Loucy (cell line): Measurements from ENCODE around the gene GCKR.

ENCODE experiments used
- H2AFZ ChIP-seq: fragments of 200-600 bp; sonication (generic); 2 replicates; pipeline ENCODE4 v1.6.0; 2016; ENCODE audit warnings: antibody characterized with exemption, mild to moderate bottlenecking, low read length, moderate library complexity
- H3F3A ChIP-seq: fragments of 200-600 bp; 2 replicates; pipeline ENCODE4 v1.6.0; 2016; ENCODE audit warnings: antibody characterized with exemption, low read depth, mild to moderate bottlenecking
- H3K27me3 ChIP-seq: fragments of 200-600 bp; sonication (generic); 2 replicates; pipeline ENCODE4 v1.6.1; 2014; ENCODE audit warnings: low read length, mild to moderate bottlenecking; ENCODE audit not compliant: insufficient read depth, poor library complexity, severe bottlenecking
- H3K36me3 ChIP-seq: fragments of 200-600 bp; sonication (generic); 2 replicates; pipeline ENCODE4 v1.6.1; 2016; ENCODE audit warnings: low read length; ENCODE audit not compliant: insufficient read depth
- H3K4me1 ChIP-seq: fragments of 200-600 bp; sonication (generic); 2 replicates; pipeline ENCODE4 v1.5.1; 2014; ENCODE audit warnings: low read length, mild to moderate bottlenecking; ENCODE audit not compliant: insufficient read depth, poor library complexity, severe bottlenecking
- H3K4me2 ChIP-seq: fragments of 200-600 bp; sonication (generic); 2 replicates; pipeline ENCODE4 v1.6.0; 2014; ENCODE audit warnings: antibody characterized with exemption, low read length, low read depth, mild to moderate bottlenecking; ENCODE audit not compliant: poor library complexity, severe bottlenecking
- H3K4me3 ChIP-seq: fragments of 200-600 bp; sonication (generic); 2 replicates; pipeline ENCODE4 v1.5.1; 2014; ENCODE audit warnings: low read length, mild to moderate bottlenecking, mixed read lengths; ENCODE audit not compliant: poor library complexity, severe bottlenecking
- H3K79me2 ChIP-seq: fragments of 200-600 bp; sonication (generic); 2 replicates; pipeline ENCODE4 v1.6.1; 2014; ENCODE audit warnings: low read length; ENCODE audit not compliant: insufficient read depth
- H3K9ac ChIP-seq: fragments of 200-600 bp; sonication (generic); 2 replicates; pipeline ENCODE4 v1.6.0; 2014; ENCODE audit warnings: mild to moderate bottlenecking, low read depth, low read length, moderate library complexity; ENCODE audit not compliant: poor library complexity, severe bottlenecking
- H3K9me2 ChIP-seq: fragments of 200-600 bp; sonication (generic); replicated peaks from 2 replicates; pipeline ENCODE4 v1.6.1; 2016; ENCODE audit warnings: low read depth, low read length, mixed read lengths
- H3K9me3 ChIP-seq: fragments of 200-600 bp; sonication (generic); 2 replicates; pipeline ENCODE4 v1.6.1; 2014; ENCODE audit warnings: mild to moderate bottlenecking, antibody characterized with exemption, low read length, low read depth; ENCODE audit not compliant: insufficient read depth
- H4K20me1 ChIP-seq: fragments of 200-600 bp; sonication (generic); 2 replicates; pipeline ENCODE4 v1.6.0; 2014; ENCODE audit warnings: antibody characterized with exemption, low read length, mild to moderate bottlenecking; ENCODE audit not compliant: insufficient read depth, poor library complexity, severe bottlenecking
- CTCF ChIP-seq: fragments of 200-600 bp; sonication (generic); conservative IDR thresholded peaks from 2 replicates; pipeline ENCODE4 v1.5.1; 2014; ENCODE audit warnings: mild to moderate bottlenecking, antibody characterized with exemption, low read length
- EZH2phosphoT487 ChIP-seq: fragments of 200-600 bp; IDR thresholded peaks from 2 replicates; pipeline ENCODE4 v1.6.1; 2018; ENCODE audit warnings: antibody characterized with exemption, mild to moderate bottlenecking, moderate library complexity, borderline replicate concordance

GCKR gene

GRCh38 chr2:27494284-27494943 lies 2.2 kb upstream of the GCKR start:
- Histone ChIP-seq H3K4me2 (no peak overlapping the region), H3K9ac (no peak overlapping the region), H3F3A (no peaks in the 10 kb centered on the region), H3K36me3 (no peaks in the 10 kb centered on the region), H3K79me2 (no peaks in the 10 kb centered on the region), H3K27me3 (no peaks in the 10 kb centered on the region), H3K9me3 (no peaks in the 10 kb centered on the region), H3K4me1 (peaks cover 4% of the 10 kb centered on the region), H3K9me2 (no peaks in the 10 kb centered on the region), H2AFZ (no peak overlapping the region), H3K4me3 (no peak overlapping the region), H4K20me1 (no peaks in the 10 kb centered on the region)
- no peak for TF ChIP-seq CTCF
- TF ChIP-seq EZH2phosphoT487: no peak

GRCh38 chr2:27494944-27495554 lies 1.6 kb upstream of the GCKR start, which contains the start of gene FNDC4:
Gene FNDC4, minus strand, starts transcription at chr2:27495200. Its CDS starts 521 bp downstream, at chr2:27494679.
- no peaks in the 10 kb centered on the region for H3K9me2 ChIP-seq
- no peak within 1 kb of the TSS for H3K4me3 ChIP-seq
- no peak within 1 kb of the TSS for H2AFZ ChIP-seq
- H4K20me1 ChIP-seq: no peaks in the 10 kb centered on the region
- no peak for TF ChIP-seq CTCF
- TF ChIP-seq EZH2phosphoT487: no peak
- H3K9ac ChIP-seq: no peak within 1 kb of the TSS
- no peaks in the 10 kb centered on the region for H3K79me2 ChIP-seq
- H3K36me3 ChIP-seq: no peaks in the 10 kb centered on the region
- H3K4me2 ChIP-seq: no peak within 1 kb of the TSS
- no peaks in the 10 kb centered on the region for H3K9me3 ChIP-seq
- H3K4me1 ChIP-seq: peaks cover 2% of the 10 kb centered on the region
- H3K27me3 ChIP-seq: no peaks in the 10 kb centered on the region
- H3F3A ChIP-seq: no peaks in the 10 kb centered on the region

- H3K27me3 ChIP-seq: no peaks in the 10 kb centered on the region
- no peaks in the 10 kb centered on the region for H3K79me2 ChIP-seq
- no peak overlapping the region for H3K4me3 ChIP-seq
- H3K4me1 ChIP-seq: no peaks in the 10 kb centered on the region
- no peak for TF ChIP-seq EZH2phosphoT487
- no peak for TF ChIP-seq CTCF
- H3K9me2 ChIP-seq: no peaks in the 10 kb centered on the region
- H3K4me2 ChIP-seq: no peak overlapping the region
- no peak overlapping the region for H3K9ac ChIP-seq
- H3F3A ChIP-seq: no peaks in the 10 kb centered on the region
- H4K20me1 ChIP-seq: no peaks in the 10 kb centered on the region
- no peaks in the 10 kb centered on the region for H3K9me3 ChIP-seq
- no peak overlapping the region for H2AFZ ChIP-seq
- H3K36me3 ChIP-seq: no peaks in the 10 kb centered on the region
Observed at GRCh38 chr2:27495840-27496356, 741 bp upstream of the GCKR start.
